ENCODE data around the gene PRKD1.

DNA sequence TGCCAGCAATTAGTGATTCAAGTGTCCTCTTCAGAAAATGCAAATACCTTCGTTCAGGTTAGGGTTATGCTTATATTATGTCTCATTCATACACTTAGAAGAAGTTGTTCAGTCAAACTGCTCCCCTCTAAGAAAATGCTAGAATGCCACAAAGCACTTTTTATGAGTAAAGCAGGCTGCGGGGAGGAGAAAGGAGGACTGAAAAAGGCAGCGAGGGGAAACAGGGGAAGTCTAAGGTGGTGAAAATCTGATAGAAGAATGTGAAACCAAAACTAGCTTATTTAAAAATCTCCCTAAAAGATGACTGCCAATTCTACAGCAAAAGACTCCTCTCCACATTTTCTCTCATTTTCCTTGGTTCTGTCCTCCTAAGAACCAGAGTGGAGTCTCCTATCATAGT lies 70.1 kb downstream of the PRKD1 start:
- TF ChIP-seq, protein P1, sequence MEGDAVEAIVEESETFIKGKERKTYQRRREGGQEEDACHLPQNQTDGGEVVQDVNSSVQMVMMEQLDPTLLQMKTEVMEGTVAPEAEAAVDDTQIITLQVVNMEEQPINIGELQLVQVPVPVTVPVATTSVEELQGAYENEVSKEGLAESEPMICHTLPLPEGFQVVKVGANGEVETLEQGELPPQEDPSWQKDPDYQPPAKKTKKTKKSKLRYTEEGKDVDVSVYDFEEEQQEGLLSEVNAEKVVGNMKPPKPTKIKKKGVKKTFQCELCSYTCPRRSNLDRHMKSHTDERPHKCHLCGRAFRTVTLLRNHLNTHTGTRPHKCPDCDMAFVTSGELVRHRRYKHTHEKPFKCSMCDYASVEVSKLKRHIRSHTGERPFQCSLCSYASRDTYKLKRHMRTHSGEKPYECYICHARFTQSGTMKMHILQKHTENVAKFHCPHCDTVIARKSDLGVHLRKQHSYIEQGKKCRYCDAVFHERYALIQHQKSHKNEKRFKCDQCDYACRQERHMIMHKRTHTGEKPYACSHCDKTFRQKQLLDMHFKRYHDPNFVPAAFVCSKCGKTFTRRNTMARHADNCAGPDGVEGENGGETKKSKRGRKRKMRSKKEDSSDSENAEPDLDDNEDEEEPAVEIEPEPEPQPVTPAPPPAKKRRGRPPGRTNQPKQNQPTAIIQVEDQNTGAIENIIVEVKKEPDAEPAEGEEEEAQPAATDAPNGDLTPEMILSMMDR (conservative IDR thresholded peaks at IDR 0.05 in 1 of 2, IDR thresholded peaks at IDR 0.05 in 1 of 2; ENCODE audit: low read depth in 1 of 2, low read length in 2 of 2): no peak
- TF ChIP-seq EZH2 (IDR thresholded peaks at IDR 0.05; ENCODE audit: low read length, missing control alignments): no peak
